Stimulated activated CD4-positive, alpha-beta T cell treated with anti-CD3 and anti-CD28 coated beads, Interleukin-2, amount 100 ng/mL, for 48 hours (primary cell): ENCODE results near the gene OSBP2.
"Not testable (repeated sequence)": the region's sequence is repeated elsewhere in the genome, so short reads cannot be mapped to it uniquely, and the experiment has no call there.

Source experiments
- DNase-seq, 2 donors: peaks; one replicate each; pipeline ENCODE4 v3.0.0-alpha.2; 2020

Gene OSBP2

GRCh38 chr22:30721741-30722140 is 27.1 kb downstream of the OSBP2 start:
- DNase-seq = no peak

- DNase-seq = no peak
These were observed 34.2 kb downstream of the OSBP2 start for GRCh38 chr22:30728826-30729225.

- no peak for DNase-seq
These were observed 37.0 kb downstream of the OSBP2 start for GRCh38 chr22:30731658-30732057.

- no peak for DNase-seq
These were observed 37.8 kb downstream of the OSBP2 start for GRCh38 chr22:30732426-30732825.

GRCh38 chr22:30733181-30733631 is 38.5 kb downstream of the OSBP2 start:
- no peak for DNase-seq

- not testable (repeated sequence) for DNase-seq
These were observed 45.3 kb downstream of the OSBP2 start for GRCh38 chr22:30740007-30740406.

GRCh38 chr22:30740511-30740910 is 45.8 kb downstream of the OSBP2 start:
- DNase-seq = peak; percentile 31 to 41

- no peak for DNase-seq
These were observed 47.9 kb downstream of the OSBP2 start for GRCh38 chr22:30742291-30743256.

- DNase-seq = no peak
These were observed 48.8 kb downstream of the OSBP2 start for GRCh38 chr22:30743257-30744020.

- no peak for DNase-seq
These were observed 49.5 kb downstream of the OSBP2 start for GRCh38 chr22:30744224-30744623.

GRCh38 chr22:30747493-30747892 is 52.8 kb downstream of the OSBP2 start:
- no peak for DNase-seq

GRCh38 chr22:30749272-30749671 is 54.6 kb downstream of the OSBP2 start:
- DNase-seq = no peak

- no peak for DNase-seq
These were observed 55.2 kb downstream of the OSBP2 start for GRCh38 chr22:30749849-30750248.

- no peak for DNase-seq
These were observed 56.9 kb downstream of the OSBP2 start for GRCh38 chr22:30751529-30751928.

- DNase-seq = no peak
These were observed 58.1 kb downstream of the OSBP2 start for GRCh38 chr22:30752771-30753170.

GRCh38 chr22:30753701-30754100 is 59.0 kb downstream of the OSBP2 start:
- no peak for DNase-seq

- no peak for DNase-seq
These were observed 59.8 kb downstream of the OSBP2 start for GRCh38 chr22:30754521-30754920.

- DNase-seq = peak; percentile 40 to 45
These were observed 60.5 kb downstream of the OSBP2 start for GRCh38 chr22:30754971-30755758.

- no peak for DNase-seq
These were observed 61.1 kb downstream of the OSBP2 start for GRCh38 chr22:30755759-30756124.

GRCh38 chr22:30763815-30764673 is 69.4 kb downstream of the OSBP2 start:
- DNase-seq = peak; percentile 37 to 44

GRCh38 chr22:30767661-30768060 is 73.0 kb downstream of the OSBP2 start:
- no peak for DNase-seq

GRCh38 chr22:30770716-30771115 is 76.0 kb downstream of the OSBP2 start:
- no peak for DNase-seq
